Measurements from ENCODE around the gene SLIT3.

The SLIT3 gene

GRCh38 chr5:169202969-169203368 is 98.0 kb downstream of the SLIT3 start:
- no peak for TF ChIP-seq POLR2A (IDR thresholded peaks at IDR 0.05; ENCODE audit: low read length)
- TF ChIP-seq GATA1 (IDR thresholded peaks at IDR 0.05; ENCODE audit: low read depth, low read length): no peak
- DNase-seq: no peak

- DNase-seq: no peak
- TF ChIP-seq POLR2A (IDR thresholded peaks at IDR 0.05; ENCODE audit: low read length): no peak
- TF ChIP-seq GATA1 (IDR thresholded peaks at IDR 0.05; ENCODE audit: low read depth, low read length): no peak
Measured at GRCh38 chr5:169201597-169201996, 99.3 kb downstream of the SLIT3 start.

- no peak for TF ChIP-seq GATA1 (IDR thresholded peaks at IDR 0.05; ENCODE audit: low read depth, low read length)
- no peak for TF ChIP-seq POLR2A (IDR thresholded peaks at IDR 0.05; ENCODE audit: low read length)
- no peak for DNase-seq
Measured at GRCh38 chr5:169200125-169200778, 100.7 kb downstream of the SLIT3 start.

GRCh38 chr5:169197343-169197742 is 103.6 kb downstream of the SLIT3 start:
- no peak for TF ChIP-seq GATA1 (IDR thresholded peaks at IDR 0.05; ENCODE audit: low read depth, low read length)
- TF ChIP-seq POLR2A (IDR thresholded peaks at IDR 0.05; ENCODE audit: low read length): no peak
- no peak for DNase-seq

- no peak for DNase-seq
- TF ChIP-seq POLR2A (IDR thresholded peaks at IDR 0.05; ENCODE audit: low read length) (no peak), GATA1 (IDR thresholded peaks at IDR 0.05; ENCODE audit: low read depth, low read length) (no peak)
Measured at GRCh38 chr5:169196059-169196458, 104.9 kb downstream of the SLIT3 start.

- DNase-seq: no peak
- TF ChIP-seq POLR2A (IDR thresholded peaks at IDR 0.05; ENCODE audit: low read length): no peak
- TF ChIP-seq GATA1 (IDR thresholded peaks at IDR 0.05; ENCODE audit: low read depth, low read length): no peak
Measured at GRCh38 chr5:169195601-169196000, 105.3 kb downstream of the SLIT3 start.

GRCh38 chr5:169192536-169192935 is 108.4 kb downstream of the SLIT3 start:
- TF ChIP-seq GATA1 (IDR thresholded peaks at IDR 0.05; ENCODE audit: low read depth, low read length): no peak
- DNase-seq: no peak

GRCh38 chr5:169190849-169191248 is 110.1 kb downstream of the SLIT3 start:
- DNase-seq: no peak
- no peak for TF ChIP-seq GATA1 (IDR thresholded peaks at IDR 0.05; ENCODE audit: low read depth, low read length)
- TF ChIP-seq POLR2A (IDR thresholded peaks at IDR 0.05; ENCODE audit: low read length): no peak

GRCh38 chr5:169185626-169186025 is 115.3 kb downstream of the SLIT3 start:
- DNase-seq: no peak
- TF ChIP-seq POLR2A (IDR thresholded peaks at IDR 0.05; ENCODE audit: low read length) (no peak), GATA1 (IDR thresholded peaks at IDR 0.05; ENCODE audit: low read depth, low read length) (no peak)

- TF ChIP-seq POLR2A (IDR thresholded peaks at IDR 0.05; ENCODE audit: low read length) (no peak), GATA1 (IDR thresholded peaks at IDR 0.05; ENCODE audit: low read depth, low read length) (no peak)
- no peak for DNase-seq
Measured at GRCh38 chr5:169183576-169183975, 117.4 kb downstream of the SLIT3 start.

GRCh38 chr5:169182797-169183196 is 118.1 kb downstream of the SLIT3 start:
- DNase-seq: no peak
- TF ChIP-seq GATA1 (IDR thresholded peaks at IDR 0.05; ENCODE audit: low read depth, low read length): no peak
- TF ChIP-seq POLR2A (IDR thresholded peaks at IDR 0.05; ENCODE audit: low read length): no peak

GRCh38 chr5:169181814-169182213 is 119.1 kb downstream of the SLIT3 start:
- TF ChIP-seq GATA1 (IDR thresholded peaks at IDR 0.05; ENCODE audit: low read depth, low read length) (no peak), POLR2A (IDR thresholded peaks at IDR 0.05; ENCODE audit: low read length) (no peak)
- DNase-seq: no peak

- TF ChIP-seq GATA1 (IDR thresholded peaks at IDR 0.05; ENCODE audit: low read depth, low read length): no peak
- no peak for TF ChIP-seq POLR2A (IDR thresholded peaks at IDR 0.05; ENCODE audit: low read length)
- no peak for DNase-seq
Measured at GRCh38 chr5:169178754-169179153, 122.2 kb downstream of the SLIT3 start.

GRCh38 chr5:169178274-169178673 is 122.7 kb downstream of the SLIT3 start:
- no peak for DNase-seq
- TF ChIP-seq GATA1 (IDR thresholded peaks at IDR 0.05; ENCODE audit: low read depth, low read length) (no peak), POLR2A (IDR thresholded peaks at IDR 0.05; ENCODE audit: low read length) (no peak)

All from erythroblast (primary cell).